Smooth muscle cell (in vitro differentiated cells): ENCODE results near the gene ERO1B. TPM values are rescaled to one million over a fixed set of nuclear protein-coding genes. Genes with fewer than 3 reads are reported as not detected.

Experiments used
- DNase-seq: peaks from one replicate; lab custom pipeline; 2025; ENCODE audit not compliant: unreplicated experiment; lab: John Stamatoyannopoulos, UW
- H2AFZ ChIP-seq: fragments of 200-600 bp; sonication (generic); 2 replicates; pipeline ENCODE4 v1.6.0; 2016; ENCODE audit warnings: antibody characterized with exemption, low read depth, mild to moderate bottlenecking
- H3F3A ChIP-seq: fragments of 200-600 bp; sonication (generic); 2 replicates; pipeline ENCODE4 v1.6.0; 2017; ENCODE audit warnings: antibody characterized with exemption, low read depth
- H3K27ac ChIP-seq: fragments of 200-600 bp; sonication (generic); 2 replicates; pipeline ENCODE4 v1.5.1; 2016; ENCODE audit warnings: low read depth, mild to moderate bottlenecking
- H3K27me3 ChIP-seq: fragments of 200-600 bp; sonication (generic); 2 replicates; pipeline ENCODE4 v1.6.1; 2016; ENCODE audit warnings: low read depth, mild to moderate bottlenecking
- H3K36me3 ChIP-seq: fragments of 200-600 bp; sonication (generic); 2 replicates; pipeline ENCODE4 v1.5.1; 2016; ENCODE audit warnings: low read depth
- H3K4me1 ChIP-seq: fragments of 200-600 bp; sonication (generic); 2 replicates; pipeline ENCODE4 v1.5.1; 2016; ENCODE audit warnings: low read depth
- H3K4me2 ChIP-seq: fragments of 200-600 bp; sonication (generic); 2 replicates; pipeline ENCODE4 v1.6.0; 2016; ENCODE audit warnings: mild to moderate bottlenecking
- H3K4me3 ChIP-seq: fragments of 200-600 bp; sonication (generic); 2 replicates; pipeline ENCODE4 v1.5.1; 2016; ENCODE audit warnings: mild to moderate bottlenecking
- H3K79me2 ChIP-seq: fragments of 200-600 bp; sonication (generic); 2 replicates; pipeline ENCODE4 v1.6.0; 2016; ENCODE audit warnings: low read depth, mild to moderate bottlenecking
- H3K9ac ChIP-seq: fragments of 200-600 bp; sonication (generic); 2 replicates; pipeline ENCODE4 v1.6.0; 2016; ENCODE audit warnings: low read depth
- H3K9me3 ChIP-seq: fragments of 200-600 bp; sonication (generic); replicated peaks from 2 replicates; pipeline ENCODE4 v1.5.1; 2016; ENCODE audit warnings: low read depth
- H4K20me1 ChIP-seq: fragments of 200-600 bp; sonication (generic); 2 replicates; pipeline ENCODE4 v1.6.0; 2016; ENCODE audit warnings: low read depth
- CTCF ChIP-seq: fragments of 200-600 bp; sonication (generic); IDR thresholded peaks from 2 replicates; pipeline ENCODE4 v1.5.1; 2017; ENCODE audit warnings: borderline replicate concordance, mild to moderate bottlenecking, antibody characterized with exemption; ENCODE audit not compliant: insufficient read depth, poor library complexity, severe bottlenecking
- WGBS: methylation state at CpG from one replicate; pipeline ENCODE4 v1.1.7; 2016; ENCODE audit warnings: low lambda C conversion rate; 5-methylcytosine and 5-hydroxymethylcytosine counted together
- polyA plus RNA-seq: library from polyadenylated mRNA; unstranded; fragments of >200 nt; fragmentation: Nextera tagmentation; extraction: Ambion mirVana; gene quantifications from 2 replicates; pipeline ENCODE4 v1.2.1, GENCODE V29; 2016
- total RNA-seq: library from RNA; depleted of rRNA; stranded (reverse); fragments of >200 nt; gene quantifications from 2 replicates; pipeline ENCODE4 v1.2.3, GENCODE V29; 2014

The ERO1B gene
- total and polyA plus RNA-seq, 2 experiments from 2014 or later: 1.3 to 1.9 TPM

- Histone ChIP-seq H4K20me1 (no peaks in the 10 kb centered on the region), H3K27me3 (no peaks in the 10 kb centered on the region), H3K4me2 (no peak overlapping the region), H2AFZ (no peak overlapping the region), H3K79me2 (no peaks in the 10 kb centered on the region), H3K36me3 (no peaks in the 10 kb centered on the region), H3K4me3 (no peak overlapping the region), H3K9ac (no peak overlapping the region), H3K27ac (no peak overlapping the region), H3F3A (no peaks in the 10 kb centered on the region), H3K4me1 (peaks cover 18% of the 10 kb centered on the region), H3K9me3 (peaks cover 5% of the 10 kb centered on the region)
- WGBS: 63% methylated on average over 5 of the region's 5 CpGs
- DNase-seq: no peak
- no peak for TF ChIP-seq CTCF
Measured at GRCh38 chr1:236207121-236207520, 74.6 kb downstream of the ERO1B start.

GRCh38 chr1:236206548-236206947 lies 75.2 kb downstream of the ERO1B start:
- Histone ChIP-seq H4K20me1 (no peaks in the 10 kb centered on the region), H3K4me2 (no peak overlapping the region), H3K9me3 (peaks cover 5% of the 10 kb centered on the region), H2AFZ (no peak overlapping the region), H3F3A (no peaks in the 10 kb centered on the region), H3K4me3 (no peak overlapping the region), H3K36me3 (no peaks in the 10 kb centered on the region), H3K27ac (no peak overlapping the region), H3K27me3 (no peaks in the 10 kb centered on the region), H3K79me2 (no peaks in the 10 kb centered on the region), H3K4me1 (peaks cover 18% of the 10 kb centered on the region), H3K9ac (no peak overlapping the region)
- no peak for TF ChIP-seq CTCF
- 58% methylated on average over 4 of the region's 4 CpGs for WGBS
- DNase-seq: no peak

GRCh38 chr1:236204656-236205055 lies 77.1 kb downstream of the ERO1B start:
- H4K20me1 ChIP-seq: no peaks in the 10 kb centered on the region
- 58% methylated on average over 3 of the region's 3 CpGs for WGBS
- DNase-seq: no peak

More at GRCh38 chr1:236204656-236205055, 77.1 kb downstream of the ERO1B start:
- TF ChIP-seq CTCF: no peak
- Histone ChIP-seq H3F3A (no peaks in the 10 kb centered on the region), H3K27me3 (no peaks in the 10 kb centered on the region), H3K9me3 (peaks cover 5% of the 10 kb centered on the region), H3K79me2 (no peaks in the 10 kb centered on the region), H3K4me2 (no peak overlapping the region), H3K27ac (no peak overlapping the region), H3K4me1 (peaks cover 18% of the 10 kb centered on the region), H3K36me3 (peaks cover 11% of the 10 kb centered on the region), H3K9ac (no peak overlapping the region), H2AFZ (no peak overlapping the region), H3K4me3 (no peak overlapping the region)
